Parathyroid adenoma (tissue), 2 donors: ENCODE results near the gene POLD1.
A peak's percentile ranks its signal among the peaks of the same experiment; 100 is the strongest.

Experiments
- H2AFZ ChIP-seq: fragments of 300-600 bp; sonication (generic); one replicate; pipeline ENCODE4 v1.7.0; 2017; ENCODE audit warnings: antibody characterized with exemption, mild to moderate bottlenecking
- H3K27ac ChIP-seq: fragments of 300-600 bp; sonication (generic); one replicate; pipeline ENCODE4 v1.7.0; 2017
- H3K27me3 ChIP-seq: fragments of 300-600 bp; sonication (generic); one replicate; pipeline ENCODE4 v1.7.0; 2017; ENCODE audit warnings: low read length; ENCODE audit not compliant: control insufficient read depth, insufficient read depth
- H3K36me3 ChIP-seq: fragments of 300-600 bp; sonication (generic); one replicate; pipeline ENCODE4 v1.7.0; 2017; ENCODE audit warnings: low read length; ENCODE audit not compliant: control insufficient read depth, insufficient read depth
- H3K4me1 ChIP-seq: fragments of 300-600 bp; sonication (generic); one replicate; pipeline ENCODE4 v1.7.0; 2017; ENCODE audit warnings: control low read depth
- H3K4me2 ChIP-seq: fragments of 300-600 bp; sonication (generic); one replicate; pipeline ENCODE4 v1.7.0; 2017; ENCODE audit warnings: low read length
- H3K4me3 ChIP-seq: fragments of 300-600 bp; sonication (generic); one replicate; pipeline ENCODE4 v1.7.0; 2017; ENCODE audit warnings: low read depth, low read length
- H3K79me2 ChIP-seq: fragments of 300-600 bp; sonication (generic); one replicate; pipeline ENCODE4 v1.7.0; 2017; ENCODE audit warnings: control low read depth
- H3K9ac ChIP-seq: fragments of 300-600 bp; sonication (generic); one replicate; pipeline ENCODE4 v1.7.0; 2017; ENCODE audit warnings: mild to moderate bottlenecking
- H3K9me3 ChIP-seq: fragments of 300-600 bp; sonication (generic); one replicate; pipeline ENCODE4 v1.7.0; 2017; ENCODE audit warnings: low read length; ENCODE audit not compliant: control insufficient read depth
- CTCF ChIP-seq: fragments of 300-600 bp; sonication (generic); IDR thresholded peaks from one replicate; pipeline ENCODE4 v1.7.0; 2017; ENCODE audit warnings: antibody characterized with exemption, mild to moderate bottlenecking
- donor health status: primary hyperparathyroidism.

The POLD1 gene

GRCh38 chr19:50356691-50357177 is 27.4 kb upstream of the POLD1 start:
- H3K27ac ChIP-seq, result no peak overlapping the region
- H3K4me3 ChIP-seq, result no peak overlapping the region
- TF ChIP-seq CTCF, result no peak
- H3K4me2 ChIP-seq, result peak overlapping the region; percentile 97
- H2AFZ ChIP-seq, result no peak overlapping the region
- H3K9me3 ChIP-seq, result no peaks in the 10 kb centered on the region
- no peaks in the 10 kb centered on the region for H3K79me2 ChIP-seq
- H3K27me3 ChIP-seq, result no peaks in the 10 kb centered on the region
- H3K4me1 ChIP-seq, result no peaks in the 10 kb centered on the region
- no peak overlapping the region for H3K9ac ChIP-seq
- no peaks in the 10 kb centered on the region for H3K36me3 ChIP-seq

- no peaks in the 10 kb centered on the region for H3K27me3 ChIP-seq
- H3K4me1 ChIP-seq, result no peaks in the 10 kb centered on the region
- TF ChIP-seq CTCF, result peak; percentile 86
- no peaks in the 10 kb centered on the region for H3K79me2 ChIP-seq
- no peak overlapping the region for H3K9ac ChIP-seq
- H3K4me3 ChIP-seq, result peak overlapping the region; percentile 81
- no peaks in the 10 kb centered on the region for H3K36me3 ChIP-seq
- H3K4me2 ChIP-seq, result peak overlapping the region; percentile 97
- H3K27ac ChIP-seq, result peak overlapping the region; percentile 24
- H2AFZ ChIP-seq, result peak overlapping the region; percentile 93
- no peaks in the 10 kb centered on the region for H3K9me3 ChIP-seq
These were observed 26.7 kb upstream of the POLD1 start for GRCh38 chr19:50357178-50358100.

GRCh38 chr19:50358483-50359327 is 25.4 kb upstream of the POLD1 start:
- H3K9ac ChIP-seq, result no peak overlapping the region
- no peak for TF ChIP-seq CTCF

GRCh38 chr19:50359328-50359818 is 24.8 kb upstream of the POLD1 start:
- no peaks in the 10 kb centered on the region for H3K36me3 ChIP-seq
- no peaks in the 10 kb centered on the region for H3K27me3 ChIP-seq
- H3K9ac ChIP-seq, result no peak overlapping the region
- no peaks in the 10 kb centered on the region for H3K4me1 ChIP-seq
- no peak overlapping the region for H2AFZ ChIP-seq
- no peak overlapping the region for H3K27ac ChIP-seq
- no peaks in the 10 kb centered on the region for H3K9me3 ChIP-seq
- H3K4me3 ChIP-seq, result no peak overlapping the region
- H3K4me2 ChIP-seq, result no peak overlapping the region
- no peak for TF ChIP-seq CTCF
- H3K79me2 ChIP-seq, result no peaks in the 10 kb centered on the region

More at GRCh38 chr19:50358483-50359327, 25.4 kb upstream of the POLD1 start:
- Histone ChIP-seq H3K27me3 (no peaks in the 10 kb centered on the region), H3K9me3 (no peaks in the 10 kb centered on the region), H3K27ac (peak overlapping the region; percentile 67), H3K79me2 (no peaks in the 10 kb centered on the region), H3K4me1 (no peaks in the 10 kb centered on the region), H3K4me2 (no peak overlapping the region), H3K4me3 (peak overlapping the region; percentile 81), H3K36me3 (no peaks in the 10 kb centered on the region), H2AFZ (peak overlapping the region; percentile 93)
